PC-3 (cell line): ENCODE measurements around the gene UQCR10. TPM values are rescaled to one million over a fixed set of nuclear protein-coding genes. Genes with fewer than 3 reads are reported as not detected.

Source experiments
- ATAC-seq: fragments of 200-7000 bp; cut with Tn5 transposase; 2 replicates; pipeline ENCODE4 v1.9.1; 2020; ENCODE audit warnings: mild to moderate bottlenecking, moderate library complexity
- BruUV-seq: library from RNA; stranded (reverse); fragments of 400-500 nt; replicated peaks from 2 replicates; lab custom pipeline; 2021; lab: Mats Ljungman, UMichigan
- CTCF ChIA-PET: fragments of 300-600 bp; sonication (Branson Sonifier 250); formaldehyde crosslinking; loops from one replicate; lab custom pipeline; 2022; ENCODE audit warnings: antibody characterized with exemption; lab: Charles Lee
- POLR2A ChIA-PET: fragments of 300-600 bp; sonication (Branson Sonifier 250); formaldehyde crosslinking; loops from one replicate; lab custom pipeline; 2022; ENCODE audit warnings: antibody characterized with exemption; ENCODE audit not compliant: unreplicated experiment; lab: Charles Lee
- DNase-seq: peaks from one replicate; pipeline ENCODE4 v3.0.0-alpha.2; 2015
- H2AFZ ChIP-seq: fragments of 300-600 bp; sonication (generic); 2 replicates; pipeline ENCODE4 v1.6.0; 2016; ENCODE audit warnings: antibody characterized with exemption, low read length
- H3F3A ChIP-seq: fragments of 300-600 bp; sonication (generic); one replicate; pipeline ENCODE4 v1.6.0; 2017; ENCODE audit warnings: antibody characterized with exemption, low read length, control low read depth, mild to moderate bottlenecking; ENCODE audit not compliant: unreplicated experiment
- H3K27ac ChIP-seq: fragments of 300-600 bp; sonication (generic); 2 replicates; pipeline ENCODE4 v1.5.1; 2016; ENCODE audit warnings: mild to moderate bottlenecking, low read length
- H3K27me3 ChIP-seq: fragments of 300-600 bp; sonication (generic); 2 replicates; pipeline ENCODE4 v1.6.1; 2016; ENCODE audit warnings: low read length, mixed read lengths
- H3K36me3 ChIP-seq: fragments of 300-600 bp; sonication (generic); 2 replicates; pipeline ENCODE4 v1.6.1; 2016; ENCODE audit warnings: low read depth, mixed run types, low read length, mixed read lengths
- H3K4me1 ChIP-seq: fragments of 300-600 bp; sonication (generic); 2 replicates; pipeline ENCODE4 v1.5.1; 2016; ENCODE audit warnings: low read length; ENCODE audit not compliant: insufficient read depth
- H3K4me2 ChIP-seq: fragments of 300-600 bp; sonication (generic); 2 replicates; pipeline ENCODE4 v1.6.0; 2016; ENCODE audit warnings: low read length
- H3K4me3 ChIP-seq: fragments of 300-600 bp; sonication (generic); 2 replicates; pipeline ENCODE4 v1.5.1; 2016; ENCODE audit warnings: mild to moderate bottlenecking, low read length, mixed read lengths
- H3K79me2 ChIP-seq: fragments of 300-600 bp; sonication (generic); 2 replicates; pipeline ENCODE4 v1.6.1; 2017; ENCODE audit warnings: low read length, mixed read lengths
- H3K9ac ChIP-seq: fragments of 300-600 bp; sonication (generic); 2 replicates; pipeline ENCODE4 v1.6.0; 2016; ENCODE audit warnings: mild to moderate bottlenecking, low read length
- H3K9me2 ChIP-seq: fragments of 300-600 bp; sonication (generic); replicated peaks from 2 replicates; pipeline ENCODE4 v1.6.1; 2016; ENCODE audit warnings: mixed run types, low read length, mixed read lengths
- H3K9me3 ChIP-seq: fragments of 300-600 bp; sonication (generic); 2 replicates; pipeline ENCODE4 v1.6.1; 2016; ENCODE audit warnings: low read length, mixed read lengths
- H4K20me1 ChIP-seq: fragments of 300-600 bp; sonication (generic); 2 replicates; pipeline ENCODE4 v1.6.1; 2016; ENCODE audit warnings: low read length, mixed read lengths
- CTCF ChIP-seq: fragments of 300-600 bp; sonication (generic); conservative IDR thresholded peaks from 2 replicates; pipeline ENCODE4 v1.5.1; 2017; ENCODE audit warnings: antibody characterized with exemption, low read depth, mild to moderate bottlenecking, low read length
- EZH2 ChIP-seq: fragments of 300-600 bp; sonication (generic); IDR thresholded peaks from one replicate; pipeline ENCODE4 v1.6.1; 2017; ENCODE audit warnings: antibody characterized with exemption, mild to moderate bottlenecking, low read length; ENCODE audit not compliant: unreplicated experiment
- EZH2phosphoT487 ChIP-seq: fragments of 300-600 bp; sonication (generic); IDR thresholded peaks from 2 replicates; pipeline ENCODE4 v1.6.1; 2018; ENCODE audit warnings: mild to moderate bottlenecking, antibody characterized with exemption, low read length, borderline replicate concordance
- intact Hi-C: fragments of 100-400 bp; cut with micrococcal nuclease; formaldehyde crosslinking; loops from 2 replicates; pipeline ENCODE4 v1.9.0; 2023
- total RNA-seq: library from RNA; depleted of rRNA; stranded (reverse); fragments of >200 nt; gene quantifications from 2 replicates; pipeline ENCODE4 v1.2.3, GENCODE V29; 2014; rRNA removed

The UQCR10 gene
- total RNA-seq, 1 experiment from 2014 or later: 196 TPM

GRCh38 chr22:29819501-29819900 lies 52.3 kb downstream of the UQCR10 start:
- intact Hi-C loops: no loop called here

More at GRCh38 chr22:29819501-29819900, 52.3 kb downstream of the UQCR10 start:
- Histone ChIP-seq H2AFZ (no peak overlapping the region), H3K4me1 (peaks cover 16% of the 10 kb centered on the region), H3K9me3 (no peaks in the 10 kb centered on the region), H3K36me3 (peaks cover 14% of the 10 kb centered on the region), H3K9me2 (no peaks in the 10 kb centered on the region), H4K20me1 (no peaks in the 10 kb centered on the region), H3K4me2 (no peak overlapping the region), H3F3A (no peaks in the 10 kb centered on the region), H3K9ac (no peak overlapping the region), H3K79me2 (no peaks in the 10 kb centered on the region), H3K4me3 (no peak overlapping the region), H3K27ac (no peak overlapping the region), H3K27me3 (no peaks in the 10 kb centered on the region)
- POLR2A ChIA-PET: no interaction called here
- no peak for TF ChIP-seq EZH2phosphoT487
- TF ChIP-seq EZH2: no peak
- no peak for TF ChIP-seq CTCF
- no peak for ATAC-seq
- CTCF ChIA-PET: no interaction called here
- no TSS peak for BruUV-seq
- DNase-seq: no peak

Other genes with a start within 250 kb of the UQCR10 start
- 32.8 and 33.9 TPM in 2 replicates for gene THOC5, start 213.6 kb upstream of the UQCR10 start, total RNA-seq
- 68.8 and 75.4 TPM in 2 replicates for gene NIPSNAP1, start 186.3 kb upstream of the UQCR10 start, total RNA-seq
- gene NF2, start 163.7 kb upstream of the UQCR10 start, total RNA-seq: 113 and 154 TPM in 2 replicates
- 0.69 and 0.87 TPM in 2 replicates for gene CABP7, start 47.4 kb upstream of the UQCR10 start, total RNA-seq
- 24.2 and 37.7 TPM in 2 replicates for gene ZMAT5, start 362 bp upstream of the UQCR10 start, total RNA-seq
- gene ASCC2, start 70.9 kb downstream of the UQCR10 start, total RNA-seq: 37.0 and 49.6 TPM in 2 replicates
- 12.1 and 17.3 TPM in 2 replicates for gene MTMR3, start 115.8 kb downstream of the UQCR10 start, total RNA-seq